OCI-LY1 (cell line): Measurements from ENCODE around the gene MACROD2.

Experiments
- EZH2 ChIP-seq: fragments of 200-600 bp; sonication (generic), shearing (Covaris generic); IDR thresholded peaks from 2 replicates; pipeline ENCODE4 v1.8.0; 2017; ENCODE audit warnings: borderline replicate concordance, mixed run types, mild to moderate bottlenecking, antibody characterized with exemption, low read length, moderate library complexity, mixed read lengths
- TF ChIP-seq, protein P1 (sequence below): fragments of 200-600 bp; sonication (generic), shearing (Covaris generic); IDR thresholded peaks from 2 replicates; pipeline ENCODE4 v1.5.1; 2017; ENCODE audit warnings: mild to moderate bottlenecking, antibody characterized with exemption, low read length, moderate library complexity, mixed read lengths

DNA sequence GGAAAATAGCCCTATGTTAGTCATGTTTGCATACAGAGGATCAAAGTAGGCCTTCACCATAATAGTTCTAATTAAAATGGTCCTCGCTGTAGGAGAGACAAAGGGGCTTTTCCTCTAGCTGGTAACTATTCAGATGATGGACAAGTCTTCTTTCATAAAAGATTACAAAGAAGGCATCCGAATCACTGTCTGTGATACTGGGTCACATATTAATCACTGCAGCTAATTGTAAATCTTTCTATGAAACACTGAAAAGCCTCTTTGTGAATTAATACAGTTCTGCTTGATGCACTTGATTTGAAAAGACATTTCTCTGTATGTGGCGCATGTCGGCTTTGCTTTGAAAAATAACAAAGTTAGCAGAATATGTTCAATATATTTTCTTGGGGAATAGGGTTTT, 2057.1 kb downstream of the MACROD2 start:
- TF ChIP-seq, protein P1, sequence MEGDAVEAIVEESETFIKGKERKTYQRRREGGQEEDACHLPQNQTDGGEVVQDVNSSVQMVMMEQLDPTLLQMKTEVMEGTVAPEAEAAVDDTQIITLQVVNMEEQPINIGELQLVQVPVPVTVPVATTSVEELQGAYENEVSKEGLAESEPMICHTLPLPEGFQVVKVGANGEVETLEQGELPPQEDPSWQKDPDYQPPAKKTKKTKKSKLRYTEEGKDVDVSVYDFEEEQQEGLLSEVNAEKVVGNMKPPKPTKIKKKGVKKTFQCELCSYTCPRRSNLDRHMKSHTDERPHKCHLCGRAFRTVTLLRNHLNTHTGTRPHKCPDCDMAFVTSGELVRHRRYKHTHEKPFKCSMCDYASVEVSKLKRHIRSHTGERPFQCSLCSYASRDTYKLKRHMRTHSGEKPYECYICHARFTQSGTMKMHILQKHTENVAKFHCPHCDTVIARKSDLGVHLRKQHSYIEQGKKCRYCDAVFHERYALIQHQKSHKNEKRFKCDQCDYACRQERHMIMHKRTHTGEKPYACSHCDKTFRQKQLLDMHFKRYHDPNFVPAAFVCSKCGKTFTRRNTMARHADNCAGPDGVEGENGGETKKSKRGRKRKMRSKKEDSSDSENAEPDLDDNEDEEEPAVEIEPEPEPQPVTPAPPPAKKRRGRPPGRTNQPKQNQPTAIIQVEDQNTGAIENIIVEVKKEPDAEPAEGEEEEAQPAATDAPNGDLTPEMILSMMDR: no peak
- no peak for TF ChIP-seq EZH2
